NCI-H2196 (cell line): ENCODE results near the gene BNC2.

Source experiments
- DNase-seq: peaks from one replicate; lab custom pipeline; 2025; ENCODE audit not compliant: unreplicated experiment; lab: John Stamatoyannopoulos, UW

Gene BNC2

DNA sequence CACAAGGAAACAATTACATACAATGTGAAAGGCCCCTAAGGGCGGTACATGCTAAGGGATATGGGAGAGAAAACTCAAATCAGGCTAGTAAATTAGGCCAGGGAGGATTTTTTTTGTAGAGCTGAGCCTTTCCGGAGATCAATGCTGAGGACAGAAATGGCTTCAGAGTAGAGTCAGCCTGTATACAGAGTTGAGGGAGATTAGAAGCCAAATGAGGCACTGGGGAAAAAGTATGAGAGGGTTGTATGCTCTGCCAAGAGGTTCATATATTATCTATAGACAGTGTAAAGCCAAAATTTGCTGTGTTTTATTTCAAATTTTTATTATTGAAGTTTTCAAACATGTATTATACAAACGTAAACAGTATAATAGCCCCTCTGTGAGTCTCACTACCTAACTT lies 103.1 kb downstream of the BNC2 start:
- DNase-seq: no peak

DNA sequence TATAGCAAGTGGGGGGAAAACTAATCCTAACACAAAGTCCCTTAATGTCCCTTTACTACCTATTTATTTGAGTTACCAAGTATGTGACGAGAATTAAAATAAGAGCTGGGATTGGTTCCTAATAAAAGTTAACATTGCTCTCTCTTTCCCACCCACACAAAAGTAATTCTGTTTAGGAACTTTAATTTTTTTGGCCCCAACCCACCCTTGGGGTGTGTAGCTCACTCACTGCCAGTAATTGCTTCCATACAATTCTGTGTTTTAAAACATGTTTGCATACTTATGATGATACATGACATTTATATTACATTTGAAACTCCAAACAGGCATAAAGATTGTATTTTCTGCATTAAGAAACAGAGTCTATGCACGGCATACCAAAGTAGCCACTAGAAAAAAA lies 106.5 kb downstream of the BNC2 start:
- DNase-seq: no peak

- DNase-seq: no peak
These were observed 114.9 kb downstream of the BNC2 start for GRCh38 chr9:16755467-16756160.

DNA sequence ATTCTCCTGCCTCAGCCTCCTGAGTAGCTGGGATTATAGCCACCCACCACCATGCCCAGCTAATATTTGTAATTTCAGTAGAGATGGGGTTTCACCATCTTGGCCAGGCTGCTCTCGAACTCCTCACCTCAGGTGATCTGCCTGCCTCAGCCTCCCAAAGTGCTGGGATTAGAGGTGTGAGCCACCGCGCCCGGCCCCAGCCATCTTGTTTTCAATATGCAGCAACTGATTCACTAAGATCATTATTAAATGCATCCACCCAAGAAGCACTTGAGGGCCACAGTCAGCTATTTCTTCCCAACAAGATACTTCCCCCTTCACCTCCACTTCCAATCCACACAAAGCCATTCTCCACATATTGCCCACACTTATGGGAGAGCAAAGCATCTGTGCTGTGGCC lies 115.8 kb downstream of the BNC2 start:
- DNase-seq: no peak

DNA sequence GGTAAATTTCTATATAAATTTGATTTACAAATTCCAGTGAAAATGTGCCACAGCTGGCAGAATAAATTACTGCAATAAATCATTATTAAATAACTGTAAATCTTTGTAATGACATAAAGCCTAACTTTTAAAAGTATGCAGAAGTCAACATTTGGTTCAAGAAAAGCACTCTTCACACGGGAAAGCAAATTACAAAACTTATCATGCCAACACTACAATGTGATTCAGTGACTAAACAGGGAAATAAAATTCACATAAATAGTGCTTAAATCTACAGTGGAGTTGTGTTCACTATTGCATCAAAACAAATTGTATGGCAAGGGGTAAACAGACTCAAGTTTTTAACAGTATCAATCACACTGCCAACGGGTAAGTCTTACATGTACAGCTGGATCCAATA lies 117.2 kb downstream of the BNC2 start:
- no peak for DNase-seq

DNA sequence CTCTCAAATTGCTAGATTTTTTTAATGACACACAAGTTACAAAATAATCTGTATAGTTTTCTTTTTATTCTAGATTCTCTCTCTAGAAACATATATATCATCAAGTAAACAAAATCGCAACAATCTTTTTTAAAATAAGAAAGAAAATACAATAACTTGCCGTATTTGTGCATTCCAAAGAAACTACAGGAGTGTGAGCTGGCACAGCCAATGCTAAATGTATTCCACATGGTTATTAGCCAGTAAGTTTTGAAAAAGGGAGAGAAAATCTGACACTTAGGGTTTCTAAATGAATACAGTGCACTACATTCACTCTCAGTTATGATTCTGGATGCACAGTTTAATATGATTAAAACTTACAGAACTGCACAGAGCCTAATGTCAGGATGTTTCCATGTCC lies 117.9 kb downstream of the BNC2 start:
- no peak for DNase-seq

DNA sequence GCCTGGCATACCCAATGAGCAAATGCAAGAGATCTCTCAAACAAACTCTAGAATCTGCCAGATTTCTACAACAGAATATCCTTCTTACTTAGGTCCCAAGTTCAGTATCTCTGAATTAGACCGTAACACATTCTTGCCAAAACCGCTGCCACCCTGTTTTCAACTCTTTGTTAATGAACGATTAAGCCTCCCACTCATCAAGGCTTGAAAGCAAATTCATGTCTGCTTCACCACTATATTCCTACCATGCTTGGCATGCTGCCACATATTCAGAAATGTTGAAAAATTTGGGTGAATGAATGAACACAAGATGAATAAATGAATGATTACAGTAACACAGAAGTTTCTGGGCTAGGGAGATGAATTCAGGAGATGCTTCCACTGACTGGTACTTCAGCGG lies 119.9 kb downstream of the BNC2 start:
- no peak for DNase-seq

GRCh38 chr9:16745359-16745758 lies 125.1 kb downstream of the BNC2 start:
- DNase-seq: no peak

- no peak for DNase-seq
These were observed 126.1 kb downstream of the BNC2 start for GRCh38 chr9:16744394-16744793.

GRCh38 chr9:16743375-16743774 lies 127.1 kb downstream of the BNC2 start:
- DNase-seq: no peak

GRCh38 chr9:16735001-16735400 lies 135.5 kb downstream of the BNC2 start:
- no peak for DNase-seq

GRCh38 chr9:16732546-16732945 lies 137.9 kb downstream of the BNC2 start:
- no peak for DNase-seq

DNA sequence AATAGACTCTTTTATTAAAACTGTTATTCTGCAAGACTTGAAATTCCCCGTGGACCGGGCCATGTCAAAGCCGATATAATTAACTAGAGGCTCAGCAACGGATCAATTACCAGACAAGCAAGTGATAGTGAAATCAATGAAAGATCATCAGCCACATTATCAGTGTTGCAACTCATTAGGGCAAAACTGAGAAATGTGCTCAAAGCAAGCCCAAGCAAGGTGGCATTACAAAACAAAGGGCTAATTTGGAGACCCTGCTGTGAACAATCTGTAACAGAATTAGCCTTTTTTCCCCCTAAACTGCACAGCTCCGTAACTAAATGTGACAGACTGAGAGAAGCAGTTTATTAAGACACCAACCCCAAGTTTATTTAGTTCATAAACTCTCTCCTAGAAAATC lies 140.3 kb downstream of the BNC2 start:
- no peak for DNase-seq

DNA sequence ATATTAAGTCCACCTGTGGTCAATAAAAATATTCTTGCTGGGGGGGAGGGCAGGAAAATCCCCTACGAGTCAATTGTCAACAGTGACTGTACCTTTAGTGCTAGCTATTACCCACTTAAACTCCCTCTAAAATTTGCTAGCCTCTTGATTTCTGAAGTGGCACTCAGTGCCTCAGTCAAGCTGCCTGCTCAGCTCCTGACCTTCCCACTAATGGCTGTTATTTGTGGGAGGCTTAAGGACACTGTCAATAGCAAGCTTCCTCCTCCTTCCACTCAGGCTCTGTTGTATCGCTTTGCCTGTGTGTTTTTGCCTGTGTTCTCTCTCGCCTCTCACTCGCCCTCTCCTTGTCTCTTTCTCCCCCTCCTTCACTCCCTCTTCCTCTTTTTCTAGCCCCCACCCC lies 140.8 kb downstream of the BNC2 start:
- DNase-seq: peak; percentile 41

- DNase-seq: no peak
These were observed 142.3 kb downstream of the BNC2 start for GRCh38 chr9:16728137-16728508.

DNA sequence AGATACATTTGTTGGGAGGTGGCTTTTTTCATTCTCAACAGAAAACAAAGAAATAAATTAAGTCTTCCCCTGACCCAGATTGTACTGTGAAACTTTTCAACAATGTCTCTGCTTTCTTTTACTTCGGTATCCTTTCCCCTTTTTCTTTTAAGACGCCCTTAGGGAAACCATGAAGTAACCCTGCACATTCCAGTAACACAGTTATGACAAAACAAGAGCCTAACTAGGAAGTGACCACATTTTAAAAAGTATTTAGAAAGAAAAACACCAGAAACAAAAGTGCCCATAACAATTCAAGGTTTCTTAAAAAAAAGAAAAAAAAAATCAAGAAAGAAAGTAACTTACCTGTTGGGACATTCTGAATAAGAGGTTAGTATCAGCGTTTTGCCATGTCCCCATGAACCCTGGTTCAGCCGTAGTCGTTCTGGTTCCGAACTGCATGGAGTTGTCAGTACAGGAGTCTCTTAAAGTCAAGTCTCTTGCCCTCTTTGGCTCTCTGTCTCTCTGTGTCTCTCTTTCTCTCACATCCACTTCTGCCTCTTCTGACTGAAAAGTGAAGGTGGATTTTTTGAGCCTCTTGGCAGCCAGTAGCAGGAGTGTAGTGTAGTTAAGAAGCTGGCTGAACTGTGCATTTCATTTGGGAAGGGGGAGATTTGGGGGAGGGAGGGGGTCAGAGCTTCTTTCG lies 142.9 kb downstream of the BNC2 start:
- peak; percentile 18 for DNase-seq

DNA sequence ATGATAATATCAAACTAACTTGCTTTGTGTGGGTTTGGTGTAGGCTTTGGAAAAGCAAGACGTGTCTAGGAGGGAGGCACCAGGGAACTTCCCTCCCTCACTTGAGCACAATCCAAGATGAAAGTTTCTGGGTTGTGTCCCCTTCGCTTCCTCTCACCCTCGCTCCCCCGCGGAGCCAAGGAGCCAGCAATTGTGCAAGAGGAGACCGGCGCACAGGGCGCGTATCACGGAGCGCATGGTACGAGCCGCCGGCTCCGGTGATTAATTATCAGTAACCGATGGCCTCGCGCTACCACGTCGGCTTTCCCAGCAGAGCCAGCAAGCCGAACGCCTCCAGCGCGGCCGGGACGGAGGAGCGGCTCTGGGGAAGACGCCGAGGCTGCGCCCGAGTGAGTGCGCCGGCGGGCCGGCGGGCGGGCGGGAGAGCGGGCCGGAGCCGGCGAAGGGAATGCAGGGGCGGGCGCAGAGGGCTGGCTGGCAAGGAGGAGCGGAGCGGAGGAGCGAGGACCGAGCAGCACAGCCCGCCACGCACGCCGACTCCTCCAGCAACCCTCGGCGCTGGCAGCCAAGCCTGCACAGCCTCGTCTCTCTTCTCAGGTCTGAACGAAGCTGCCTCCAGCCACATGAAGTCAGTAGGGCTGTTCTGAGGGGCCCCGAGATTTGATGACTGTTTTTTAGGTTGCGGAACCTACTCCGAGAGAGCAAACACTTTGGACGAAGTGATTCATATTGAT lies 143.6 kb downstream of the BNC2 start:
- no peak for DNase-seq

DNA sequence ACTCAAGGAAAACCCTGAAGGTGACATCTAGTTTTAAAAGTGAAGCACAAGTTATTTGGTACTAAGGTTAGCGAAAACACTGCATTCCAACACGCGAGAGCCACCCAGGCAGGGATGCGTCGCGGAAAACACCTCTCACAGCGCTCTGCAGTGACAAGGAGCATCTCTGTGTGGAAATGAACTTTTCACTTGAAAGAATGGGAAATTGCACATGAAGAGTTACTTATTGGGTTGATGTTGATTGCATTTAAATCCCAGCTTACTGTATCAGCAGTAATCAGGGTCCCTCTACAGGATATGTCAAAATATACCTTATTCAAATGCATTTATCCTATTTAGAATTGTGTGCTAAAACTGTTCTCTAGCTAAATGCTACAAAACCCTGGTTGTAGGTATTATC lies 144.4 kb downstream of the BNC2 start:
- no peak for DNase-seq

- no peak for DNase-seq
These were observed 145.4 kb downstream of the BNC2 start for GRCh38 chr9:16725066-16725465.

DNA sequence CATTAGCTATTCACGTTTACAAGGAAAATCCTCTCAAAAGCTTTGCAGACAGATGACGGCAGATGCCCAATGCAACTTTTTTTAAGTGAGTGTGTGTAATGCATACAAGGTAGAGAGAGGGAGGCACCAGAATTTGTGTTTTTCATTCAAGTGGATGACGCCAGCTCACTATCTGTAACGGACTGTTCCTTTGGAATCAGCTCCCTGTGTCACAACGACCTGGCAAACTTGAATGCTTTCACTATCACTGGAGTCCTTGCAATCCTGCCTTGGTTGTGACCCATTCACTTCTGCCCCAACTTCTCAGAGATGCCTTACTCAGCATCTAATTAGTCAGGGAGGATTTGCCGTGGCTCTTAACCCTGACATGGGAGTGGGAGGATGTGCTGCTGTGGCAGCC lies 148.5 kb downstream of the BNC2 start:
- DNase-seq: no peak

GRCh38 chr9:16720386-16720785 lies 150.1 kb downstream of the BNC2 start:
- DNase-seq: no peak

- no peak for DNase-seq
These were observed 150.5 kb downstream of the BNC2 start for GRCh38 chr9:16719921-16720320.
